ENCODE results near the gene DRAM1.

DRAM1 gene, protein sequence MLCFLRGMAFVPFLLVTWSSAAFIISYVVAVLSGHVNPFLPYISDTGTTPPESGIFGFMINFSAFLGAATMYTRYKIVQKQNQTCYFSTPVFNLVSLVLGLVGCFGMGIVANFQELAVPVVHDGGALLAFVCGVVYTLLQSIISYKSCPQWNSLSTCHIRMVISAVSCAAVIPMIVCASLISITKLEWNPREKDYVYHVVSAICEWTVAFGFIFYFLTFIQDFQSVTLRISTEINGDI

DNA sequence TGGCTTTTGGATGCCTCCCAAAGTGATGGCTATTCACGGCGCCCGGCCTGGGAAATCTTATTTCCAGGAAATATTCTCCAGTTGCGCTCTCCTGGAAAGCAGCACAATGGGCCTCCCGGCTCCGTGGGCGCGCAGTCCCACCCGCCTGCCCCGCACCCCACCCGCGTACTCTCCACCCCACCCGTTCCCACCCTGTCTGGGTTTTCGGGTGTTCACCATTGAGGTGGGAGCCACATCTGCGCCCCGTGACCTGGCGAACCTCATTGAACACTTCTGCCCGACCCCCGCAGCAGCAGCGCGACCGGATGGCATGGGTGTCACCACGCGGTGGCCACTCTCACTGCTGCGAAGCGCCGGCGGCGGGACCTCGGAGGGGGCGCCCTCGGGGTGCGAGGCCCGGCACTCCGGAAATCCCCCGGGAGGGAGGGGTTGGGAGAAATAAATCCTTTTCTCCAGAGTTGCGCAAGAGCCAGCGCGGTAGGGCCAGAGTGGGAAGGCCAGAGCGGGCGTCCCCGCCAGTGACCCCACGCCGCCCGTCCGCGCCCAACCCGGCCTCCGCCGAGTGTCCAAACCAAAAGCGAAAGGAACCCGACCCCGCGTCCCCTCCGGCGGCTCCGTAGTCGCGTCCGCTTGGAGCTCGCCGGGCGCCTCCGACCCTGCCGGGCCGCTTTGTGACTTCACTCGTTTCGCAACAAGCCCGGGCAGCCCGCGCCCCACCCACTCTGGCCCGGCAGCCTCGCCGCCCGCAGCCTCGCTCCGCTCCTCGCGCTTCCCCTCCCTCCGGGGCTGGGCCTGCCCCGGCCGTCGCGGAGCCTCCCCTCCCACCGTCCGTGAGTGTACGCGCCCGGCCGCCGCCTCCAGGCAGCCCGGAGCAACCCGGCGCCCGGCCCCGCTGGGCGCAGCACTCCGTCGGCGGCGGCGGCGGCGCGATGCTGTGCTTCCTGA is at the start of gene DRAM1:
Gene DRAM1, plus strand, starts transcription at position 720 of the 945 bp plus-strand sequence. Its CDS starts 210 bp downstream, at position 930.
- no peak for TF ChIP-seq JUND (IDR thresholded peaks at IDR 0.05; ENCODE audit: low read depth)
- in situ Hi-C loops (cut with HindIII; ENCODE audit: low pct_unique_long_range_greater_than_20kb, low sequenced_read_pairs) = no loop called here
- DNase-seq (ENCODE audit: low read depth in 1 of 2, low spot score in 1 of 2) = peak; percentile 76 to 96

DNA sequence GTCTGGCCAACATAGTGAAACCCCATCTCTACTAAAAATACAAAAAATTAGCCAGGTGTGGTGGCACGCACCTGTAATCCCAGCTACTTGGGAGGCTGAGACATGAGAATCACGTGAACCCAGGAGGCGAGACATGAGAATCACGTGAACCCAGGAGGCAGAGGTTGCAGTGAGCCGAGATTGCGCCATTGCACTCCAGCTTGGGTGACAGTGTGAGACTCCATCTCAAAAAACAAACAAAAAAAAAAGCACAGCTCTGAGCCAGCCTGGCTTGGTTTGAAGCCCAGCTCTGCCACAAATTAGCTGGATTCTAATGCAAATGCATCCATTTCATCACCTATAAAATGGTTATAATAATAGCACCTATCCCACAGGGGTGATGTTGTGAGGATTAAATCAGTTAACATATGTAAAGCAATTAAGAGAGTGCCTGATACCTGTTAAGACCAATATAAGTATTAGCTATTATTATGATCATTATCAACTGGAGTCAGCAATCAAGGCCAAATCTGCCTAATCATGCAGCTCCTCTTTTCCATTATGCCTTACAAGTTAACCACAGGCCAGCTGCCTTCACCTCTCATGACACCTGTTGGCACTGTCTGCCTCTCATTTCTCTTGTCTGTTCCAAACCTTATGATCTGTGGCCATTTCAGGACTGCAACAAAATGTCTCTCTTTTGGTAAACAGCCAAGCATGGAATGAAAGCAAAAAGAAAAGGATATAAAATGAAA is 48.8 kb upstream of the DRAM1 start:
- DNase-seq (ENCODE audit: low read depth in 1 of 2, low spot score in 1 of 2) = no peak
- TF ChIP-seq JUND (IDR thresholded peaks at IDR 0.05; ENCODE audit: low read depth) = no peak
- in situ Hi-C loops (cut with HindIII; ENCODE audit: low pct_unique_long_range_greater_than_20kb, low sequenced_read_pairs) = no loop called here

DNA sequence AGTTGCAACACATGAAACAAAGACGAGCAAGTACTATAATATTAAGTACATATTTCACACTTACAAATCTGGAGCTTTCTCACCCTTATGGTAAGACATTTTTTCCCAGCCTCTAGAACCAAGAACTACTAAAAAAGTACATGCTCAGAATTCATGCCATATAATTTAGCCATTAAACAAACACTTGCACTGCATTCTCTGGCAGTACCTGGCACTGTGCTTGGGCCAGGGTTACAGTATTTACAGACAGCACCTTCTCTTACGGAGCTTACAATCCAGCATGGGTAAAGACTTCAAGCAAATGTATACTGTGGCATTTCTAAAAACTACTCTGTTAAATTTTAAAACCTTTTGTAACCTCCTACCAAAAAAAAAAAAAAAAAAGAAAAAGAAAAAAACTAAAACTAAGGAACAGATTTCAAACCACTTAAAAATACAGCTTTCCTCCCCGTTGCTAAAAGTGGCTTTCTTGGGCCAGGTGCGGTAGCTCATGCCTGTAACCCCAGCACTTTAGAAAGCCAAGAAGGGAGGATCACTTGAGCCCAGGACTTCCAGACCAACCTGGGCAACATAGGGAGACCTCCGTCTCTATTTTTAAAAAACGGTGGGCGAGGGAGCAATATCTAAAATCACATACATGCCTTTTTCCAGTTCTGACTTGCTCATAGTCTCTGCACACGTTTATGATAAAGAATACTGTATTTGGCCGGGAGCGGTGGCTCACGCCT is 47.6 kb upstream of the DRAM1 start:
- DNase-seq (ENCODE audit: low read depth in 1 of 2, low spot score in 1 of 2) = peak; percentile 38 to 49
- no peak for TF ChIP-seq JUND (IDR thresholded peaks at IDR 0.05; ENCODE audit: low read depth)
- in situ Hi-C loops (cut with HindIII; ENCODE audit: low pct_unique_long_range_greater_than_20kb, low sequenced_read_pairs) = no loop called here

DNA sequence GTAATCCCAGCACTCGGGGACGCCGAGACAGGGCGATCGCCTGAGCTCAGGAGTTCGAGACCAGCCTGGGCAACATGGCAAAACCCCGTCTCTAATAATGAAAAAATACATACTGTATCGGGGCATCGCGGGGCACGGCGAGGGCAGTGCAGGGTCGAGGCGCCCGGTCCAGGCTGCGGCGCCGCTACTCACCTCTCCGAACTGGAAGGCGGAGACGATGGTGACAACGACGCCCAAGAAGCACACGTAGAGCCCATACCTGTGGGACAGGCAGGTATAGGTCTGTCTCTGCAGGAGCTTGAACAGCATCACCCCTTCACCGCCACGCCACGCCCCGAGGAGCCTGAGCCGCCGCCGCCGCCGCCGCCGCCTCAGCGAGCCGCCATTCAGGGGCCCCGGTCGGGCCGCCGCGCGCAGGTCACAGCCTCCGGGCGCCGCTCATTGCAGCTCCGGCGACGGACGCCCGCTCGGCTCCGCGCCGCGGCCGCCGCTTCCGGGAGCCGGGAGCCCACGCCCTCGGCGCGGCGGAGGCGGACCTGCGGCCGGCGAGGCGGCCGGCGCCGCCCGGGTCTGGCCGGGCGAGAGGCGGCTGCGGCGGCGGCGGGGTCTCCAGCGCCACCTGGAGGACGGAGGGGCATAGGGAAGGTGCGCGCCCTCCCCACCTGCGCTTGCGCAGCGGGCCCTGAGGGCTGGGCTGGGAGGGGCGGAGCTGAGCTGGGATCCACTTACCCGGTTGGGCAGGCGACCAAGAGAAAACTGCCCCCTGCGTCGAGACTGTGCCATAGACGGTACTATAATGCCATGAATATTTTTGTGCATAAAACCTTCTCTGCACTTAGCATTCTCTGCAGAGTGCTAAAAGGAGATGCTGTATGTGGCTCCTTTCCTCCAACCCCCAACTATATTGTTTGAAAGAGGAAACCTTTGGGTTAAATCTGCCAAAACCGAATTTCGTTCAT is 46.7 kb upstream of the DRAM1 start, which contains the start of gene GNPTAB:
Gene GNPTAB, minus strand, starts transcription at position 593 of the 959 bp plus-strand sequence. Its CDS starts 284 bp downstream, at position 309.
- DNase-seq (ENCODE audit: low read depth in 1 of 2, low spot score in 1 of 2) = peak; percentile 93 to 96
- in situ Hi-C loops (cut with HindIII; ENCODE audit: low pct_unique_long_range_greater_than_20kb, low sequenced_read_pairs) = no loop called here
- TF ChIP-seq JUND (IDR thresholded peaks at IDR 0.05; ENCODE audit: low read depth) = no peak

DNA sequence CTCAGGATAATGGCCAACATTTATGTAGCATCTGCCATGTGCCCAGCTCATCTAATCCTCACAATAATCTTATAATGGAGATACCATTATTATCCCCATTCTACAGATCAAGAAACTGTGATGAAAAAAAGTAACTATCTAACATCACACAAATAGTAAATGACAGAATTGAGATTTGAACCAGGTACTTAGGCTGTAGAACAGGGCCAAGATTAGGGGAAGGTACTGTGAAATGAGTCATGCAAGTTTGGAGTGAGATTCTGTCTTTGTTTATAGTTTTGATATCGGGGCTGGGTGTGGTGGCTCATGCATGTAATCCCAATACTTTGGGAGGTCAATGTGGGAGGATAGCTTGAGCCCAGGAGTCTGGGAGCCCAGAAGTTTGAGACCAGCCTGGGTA is 45.4 kb upstream of the DRAM1 start:
- in situ Hi-C loops (cut with HindIII; ENCODE audit: low pct_unique_long_range_greater_than_20kb, low sequenced_read_pairs) = no loop called here
- no peak for DNase-seq (ENCODE audit: low read depth in 1 of 2, low spot score in 1 of 2)
- no peak for TF ChIP-seq JUND (IDR thresholded peaks at IDR 0.05; ENCODE audit: low read depth)

DNA sequence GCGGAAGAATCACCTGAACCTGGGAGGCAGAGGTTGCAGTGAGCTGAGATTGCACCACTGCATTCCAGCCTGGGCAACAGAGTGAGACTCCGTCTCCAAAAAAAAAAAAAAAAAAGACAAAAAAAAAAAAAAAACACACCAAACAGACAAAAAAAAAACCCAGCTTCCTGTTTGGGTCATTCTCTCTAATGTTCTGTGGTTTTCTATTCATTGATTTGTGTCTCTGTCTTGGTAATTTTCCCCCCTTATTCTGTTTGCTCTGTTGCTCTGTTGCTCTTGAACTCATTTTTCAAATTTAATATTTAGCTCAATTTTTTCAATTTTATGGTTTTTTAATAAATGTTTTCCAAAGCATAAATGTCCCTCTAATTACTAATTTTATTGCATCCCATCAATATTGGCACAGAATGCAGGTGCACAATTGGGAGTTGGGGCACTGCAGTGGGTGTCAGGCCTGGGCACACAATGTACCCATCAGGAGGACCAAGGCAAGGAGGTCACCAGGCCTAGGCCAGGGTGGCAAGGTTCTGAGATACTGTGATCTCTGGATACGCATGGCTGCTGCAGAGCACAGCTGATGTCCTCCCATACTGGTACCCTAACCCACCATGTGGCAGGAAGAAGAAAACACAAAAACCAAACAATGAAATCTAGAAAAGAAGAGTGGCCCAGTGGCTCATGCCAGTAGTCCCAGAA is 38.6 kb upstream of the DRAM1 start:
- in situ Hi-C loops (cut with HindIII; ENCODE audit: low pct_unique_long_range_greater_than_20kb, low sequenced_read_pairs) = no loop called here
- DNase-seq (ENCODE audit: low read depth in 1 of 2, low spot score in 1 of 2) = no peak
- no peak for TF ChIP-seq JUND (IDR thresholded peaks at IDR 0.05; ENCODE audit: low read depth)

DNA sequence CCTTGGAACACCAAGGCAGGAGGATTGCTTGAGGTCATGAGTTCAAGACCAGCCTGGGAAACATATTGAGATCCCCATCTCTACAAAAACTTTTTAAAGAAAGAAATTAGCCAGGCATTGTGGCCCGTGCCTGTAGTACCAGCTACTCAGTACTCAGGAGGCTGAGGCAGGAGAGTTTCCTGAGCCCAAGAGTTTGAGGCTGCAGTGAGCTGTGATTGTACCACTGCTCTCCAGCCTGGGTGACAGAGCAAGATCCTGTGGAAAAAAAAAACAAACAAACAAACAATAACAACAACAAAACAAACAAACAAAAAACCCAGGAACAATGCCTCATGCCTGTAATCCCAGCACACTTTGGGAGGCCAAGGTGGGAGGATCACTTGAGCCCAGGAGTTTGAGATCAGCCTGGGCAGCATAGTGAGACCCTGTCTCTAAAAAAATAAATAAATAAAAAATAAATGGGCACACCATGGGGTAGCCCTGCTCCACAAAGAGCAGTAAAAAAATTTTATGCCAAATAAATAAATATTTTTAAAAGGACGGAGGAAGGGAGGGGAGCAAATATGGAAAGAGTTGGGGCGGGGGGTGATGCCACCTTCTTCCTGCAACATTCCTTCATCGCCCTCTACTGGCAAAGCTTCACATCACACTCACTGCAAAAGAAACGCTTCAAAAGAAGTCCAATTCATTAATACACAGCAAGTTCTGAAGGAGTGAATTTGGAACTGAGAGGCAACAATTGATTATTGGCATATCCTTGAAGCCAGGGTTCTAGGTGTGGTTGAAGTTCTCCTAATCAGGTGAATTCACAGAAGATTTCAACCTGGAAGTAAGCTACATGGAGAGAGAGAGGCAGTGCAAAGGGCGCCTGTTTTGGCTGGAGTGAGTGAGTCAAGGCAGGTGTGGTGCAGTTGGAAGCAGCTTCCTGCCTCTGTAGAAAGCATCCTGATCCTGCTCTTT is 37.8 kb upstream of the DRAM1 start:
- DNase-seq (ENCODE audit: low read depth in 1 of 2, low spot score in 1 of 2) = peak; percentile 51 to 84
- in situ Hi-C loops (cut with HindIII; ENCODE audit: low pct_unique_long_range_greater_than_20kb, low sequenced_read_pairs) = no loop called here
- TF ChIP-seq JUND (IDR thresholded peaks at IDR 0.05; ENCODE audit: low read depth) = no peak

DNA sequence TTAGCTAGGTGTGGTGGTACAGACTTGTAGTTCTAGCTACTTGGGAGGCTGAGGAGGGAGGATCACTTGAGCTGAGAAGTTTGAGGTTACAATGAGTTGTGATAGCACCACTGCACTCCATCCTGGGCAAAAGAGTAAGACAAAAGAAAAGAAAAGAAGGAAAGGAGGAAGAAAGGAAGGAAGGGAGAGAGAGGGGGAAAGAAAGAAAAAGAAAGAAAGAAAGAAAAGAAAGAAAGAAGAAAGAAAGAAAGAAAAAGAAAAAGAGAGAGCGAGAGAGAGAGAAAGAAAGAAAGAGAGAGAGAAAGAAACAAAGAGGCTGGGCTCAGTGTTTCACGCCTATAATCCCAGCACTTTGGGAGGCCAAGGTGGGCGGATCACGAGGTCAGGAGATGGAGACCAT is 36.3 kb upstream of the DRAM1 start:
- no peak for DNase-seq (ENCODE audit: low read depth in 1 of 2, low spot score in 1 of 2)
- no peak for TF ChIP-seq JUND (IDR thresholded peaks at IDR 0.05; ENCODE audit: low read depth)
- in situ Hi-C loops (cut with HindIII; ENCODE audit: low pct_unique_long_range_greater_than_20kb, low sequenced_read_pairs) = no loop called here

DNA sequence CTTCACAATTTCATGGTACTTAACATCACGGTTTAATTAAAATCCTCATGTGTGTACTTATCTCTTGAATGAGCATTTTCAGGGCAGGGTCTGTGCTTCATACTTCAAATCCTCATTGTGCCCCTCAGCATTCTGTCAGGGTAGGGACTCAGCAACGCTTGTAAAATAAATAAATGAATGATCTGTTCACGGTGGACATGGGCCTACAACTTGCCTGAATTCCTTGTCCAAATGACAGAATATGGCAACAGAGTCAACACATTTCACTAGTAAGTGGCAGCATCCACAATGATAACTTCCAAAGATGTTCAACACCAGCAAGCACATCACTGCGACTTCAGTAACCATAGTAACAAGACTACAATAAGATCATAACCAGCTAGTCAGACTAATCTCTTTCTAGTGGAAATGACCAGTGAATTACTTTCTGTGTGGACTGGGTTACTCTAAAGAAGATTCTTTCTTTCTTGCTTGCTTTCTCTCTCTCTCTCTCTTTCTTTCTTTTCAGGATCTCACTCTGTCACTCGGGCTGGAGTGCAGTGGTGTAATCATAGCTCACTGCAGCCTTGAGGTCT is 32.2 kb upstream of the DRAM1 start:
- no peak for DNase-seq (ENCODE audit: low read depth in 1 of 2, low spot score in 1 of 2)
- in situ Hi-C loops (cut with HindIII; ENCODE audit: low pct_unique_long_range_greater_than_20kb, low sequenced_read_pairs) = no loop called here
- TF ChIP-seq JUND (IDR thresholded peaks at IDR 0.05; ENCODE audit: low read depth) = no peak

Measured in T47D (cell line).